T-helper 2 cell treated with Interferon-gamma antibody and Interleukin-4, amounts not matched to agents 5 μg/mL and 100 μg/mL, for 36 hours (primary cell): Measurements from ENCODE around the gene ITPR1.

ENCODE experiments used
- DNase-seq: peaks from one replicate; pipeline ENCODE4 v3.0.0; 2021; ENCODE audit warnings: low spot score
- H3K27ac Mint-ChIP-seq: one replicate; pipeline ENCODE4 v1.8.0; 2021; ENCODE audit warnings: mild to moderate bottlenecking, mixed read lengths
- H3K27me3 Mint-ChIP-seq: one replicate; pipeline ENCODE4 v1.8.0; 2021; ENCODE audit warnings: low read depth, mixed read lengths
- H3K36me3 Mint-ChIP-seq: one replicate; pipeline ENCODE4 v1.8.0; 2021; ENCODE audit warnings: low read depth, mixed read lengths
- H3K4me1 Mint-ChIP-seq: one replicate; pipeline ENCODE4 v1.8.0; 2021; ENCODE audit warnings: low read depth, mixed read lengths
- H3K4me3 Mint-ChIP-seq: one replicate; pipeline ENCODE4 v1.8.0; 2022; ENCODE audit warnings: mild to moderate bottlenecking, moderate library complexity, mixed read lengths
- H3K9me3 Mint-ChIP-seq: one replicate; pipeline ENCODE4 v1.8.0; 2021; ENCODE audit warnings: mixed read lengths

The ITPR1 gene

DNA sequence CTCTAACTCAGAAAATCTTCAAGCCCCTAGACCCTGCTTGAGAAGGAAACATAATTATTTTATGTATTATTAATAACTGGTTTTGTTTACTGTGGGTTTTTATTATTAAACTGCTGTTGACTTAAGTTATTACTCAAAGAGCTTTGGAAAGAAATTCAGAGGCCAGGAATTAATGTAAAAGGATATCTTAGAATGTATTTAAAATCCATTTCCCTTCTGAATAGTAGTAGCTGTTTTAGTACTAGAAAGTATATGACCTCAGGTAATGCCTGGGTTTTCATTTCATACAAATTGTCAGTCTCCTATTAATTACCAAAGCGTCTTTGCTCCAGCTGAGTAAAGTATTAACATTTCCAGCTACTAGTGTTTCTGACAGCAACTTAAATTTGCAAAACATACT, 223.1 kb downstream of the ITPR1 start:
- Mint-ChIP-seq H3K36me3 (peaks cover 13% of the 10 kb centered on the region), H3K4me3 (no peak overlapping the region), H3K27ac (no peak overlapping the region)

DNA sequence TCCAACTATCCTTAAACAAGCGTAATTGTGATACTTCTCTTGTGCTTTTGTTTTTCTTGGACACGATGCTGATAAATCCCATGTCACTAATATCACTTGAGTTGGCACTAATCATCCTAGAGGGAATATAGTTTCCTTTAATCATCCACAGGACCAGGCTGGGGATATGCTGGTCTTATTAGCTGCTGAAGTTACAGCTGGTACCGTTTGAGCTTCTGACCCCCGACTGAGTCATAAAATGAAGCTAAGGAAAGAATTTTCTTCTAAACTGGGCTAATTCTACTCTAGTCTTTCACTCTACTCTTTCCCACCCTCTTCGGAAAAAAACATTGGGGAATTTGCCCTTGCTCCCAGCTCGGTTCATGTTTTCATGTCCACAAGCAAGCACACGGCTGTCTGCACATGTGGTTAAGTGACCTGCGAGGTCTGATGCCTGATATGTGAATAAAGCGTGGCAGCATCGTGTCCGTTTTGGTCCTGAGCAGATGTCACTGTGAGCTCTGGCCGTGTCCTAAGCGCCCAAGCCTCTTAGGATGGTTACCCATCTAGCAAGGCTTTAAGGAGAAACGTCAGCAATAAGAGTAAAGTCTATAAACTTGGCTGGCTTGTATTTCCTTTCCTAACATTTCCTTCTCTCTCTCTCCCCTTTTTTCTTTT, 223.7 kb downstream of the ITPR1 start:
- Mint-ChIP-seq H3K27me3 (no peaks in the 10 kb centered on the region), H3K27ac (no peak overlapping the region), H3K36me3 (peaks cover 10% of the 10 kb centered on the region), H3K4me1 (peaks cover 21% of the 10 kb centered on the region), H3K9me3 (no peaks in the 10 kb centered on the region), H3K4me3 (no peak overlapping the region)
- no peak for DNase-seq

More for the DNA sequence above, 223.1 kb downstream of the ITPR1 start:
- H3K4me1 Mint-ChIP-seq = peaks cover 19% of the 10 kb centered on the region
- no peak for DNase-seq
- H3K9me3 Mint-ChIP-seq = no peaks in the 10 kb centered on the region
- H3K27me3 Mint-ChIP-seq = no peaks in the 10 kb centered on the region

DNA sequence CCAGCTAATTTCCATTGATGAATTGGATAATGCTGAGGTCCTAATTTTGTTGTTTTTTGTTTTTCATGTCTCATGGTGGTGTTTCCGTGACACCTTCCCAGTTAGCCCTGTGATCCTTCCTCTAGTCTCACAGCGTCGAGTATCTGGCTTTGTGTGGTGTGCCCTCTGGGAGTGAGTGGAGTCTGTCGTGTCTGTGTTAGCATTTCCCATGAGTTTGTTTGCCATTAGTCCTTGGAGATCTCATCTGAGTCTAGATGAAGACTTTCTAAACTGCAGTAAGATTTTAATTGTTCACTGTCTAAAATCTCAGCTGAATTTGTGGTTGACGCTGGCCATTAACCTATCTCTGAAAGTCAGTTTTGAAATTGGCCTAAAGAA, 224.2 kb downstream of the ITPR1 start:
- Mint-ChIP-seq H3K4me3 (no peak overlapping the region), H3K27ac (no peak overlapping the region), H3K36me3 (peaks cover 10% of the 10 kb centered on the region), H3K4me1 (peaks cover 22% of the 10 kb centered on the region), H3K9me3 (no peaks in the 10 kb centered on the region), H3K27me3 (no peaks in the 10 kb centered on the region)
- DNase-seq = no peak

DNA sequence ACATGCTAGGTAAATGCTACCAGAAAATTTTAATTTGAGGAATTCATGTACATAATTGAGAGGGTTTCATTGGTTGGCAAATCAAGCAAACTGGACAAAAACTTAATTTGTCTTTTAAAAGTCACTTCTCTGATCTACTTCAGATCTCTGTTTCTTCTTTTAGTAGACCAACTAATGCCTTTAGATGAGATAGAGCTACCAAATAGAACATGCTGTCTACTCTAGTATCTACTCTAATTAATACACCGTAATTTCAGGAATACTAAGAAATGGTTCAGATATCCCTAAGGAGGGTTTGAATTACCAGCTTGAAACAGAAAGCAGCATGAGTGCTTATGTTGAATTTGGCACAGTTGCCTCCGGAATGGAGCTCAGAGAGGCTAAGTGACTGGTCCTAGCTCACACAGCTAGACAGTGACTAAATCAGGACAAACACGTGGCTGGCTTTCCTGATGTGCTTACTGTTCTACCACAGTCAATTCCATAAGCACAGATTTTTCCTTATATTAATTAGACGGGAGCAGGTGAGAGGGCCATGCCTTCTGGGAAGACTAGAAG, 225.1 kb downstream of the ITPR1 start:
- Mint-ChIP-seq H3K4me1 (peaks cover 25% of the 10 kb centered on the region), H3K27me3 (no peaks in the 10 kb centered on the region), H3K27ac (no peak overlapping the region), H3K9me3 (no peaks in the 10 kb centered on the region), H3K36me3 (peaks cover 10% of the 10 kb centered on the region), H3K4me3 (no peak overlapping the region)
- no peak for DNase-seq

DNA sequence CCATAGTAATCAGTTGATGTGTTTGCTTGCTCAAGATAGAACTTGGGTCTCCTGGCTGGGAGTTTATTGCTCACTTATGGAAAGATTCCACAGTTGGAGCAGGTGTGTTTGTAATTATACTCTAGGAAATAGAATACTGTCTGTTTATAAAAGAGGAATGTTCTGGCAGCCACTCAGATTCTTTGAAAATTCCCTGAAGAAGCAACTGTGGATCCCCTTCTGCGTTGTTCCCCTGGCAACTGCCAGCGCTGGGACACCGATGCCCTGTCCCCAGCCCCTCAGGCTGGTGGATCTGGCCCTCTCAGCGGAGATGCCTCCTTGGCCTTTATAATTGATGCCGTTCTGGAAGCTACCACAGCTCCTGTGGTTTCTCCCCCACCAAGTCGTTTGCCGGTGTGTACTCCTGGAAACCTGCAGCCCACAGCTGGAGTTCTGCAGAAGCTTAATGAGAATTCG, 225.9 kb downstream of the ITPR1 start:
- H3K27ac Mint-ChIP-seq = no peak overlapping the region
- no peaks in the 10 kb centered on the region for H3K9me3 Mint-ChIP-seq
- peaks cover 32% of the 10 kb centered on the region for H3K4me1 Mint-ChIP-seq
- no peak for DNase-seq
- H3K36me3 Mint-ChIP-seq = peaks cover 13% of the 10 kb centered on the region
- H3K27me3 Mint-ChIP-seq = no peaks in the 10 kb centered on the region
- no peak overlapping the region for H3K4me3 Mint-ChIP-seq

DNA sequence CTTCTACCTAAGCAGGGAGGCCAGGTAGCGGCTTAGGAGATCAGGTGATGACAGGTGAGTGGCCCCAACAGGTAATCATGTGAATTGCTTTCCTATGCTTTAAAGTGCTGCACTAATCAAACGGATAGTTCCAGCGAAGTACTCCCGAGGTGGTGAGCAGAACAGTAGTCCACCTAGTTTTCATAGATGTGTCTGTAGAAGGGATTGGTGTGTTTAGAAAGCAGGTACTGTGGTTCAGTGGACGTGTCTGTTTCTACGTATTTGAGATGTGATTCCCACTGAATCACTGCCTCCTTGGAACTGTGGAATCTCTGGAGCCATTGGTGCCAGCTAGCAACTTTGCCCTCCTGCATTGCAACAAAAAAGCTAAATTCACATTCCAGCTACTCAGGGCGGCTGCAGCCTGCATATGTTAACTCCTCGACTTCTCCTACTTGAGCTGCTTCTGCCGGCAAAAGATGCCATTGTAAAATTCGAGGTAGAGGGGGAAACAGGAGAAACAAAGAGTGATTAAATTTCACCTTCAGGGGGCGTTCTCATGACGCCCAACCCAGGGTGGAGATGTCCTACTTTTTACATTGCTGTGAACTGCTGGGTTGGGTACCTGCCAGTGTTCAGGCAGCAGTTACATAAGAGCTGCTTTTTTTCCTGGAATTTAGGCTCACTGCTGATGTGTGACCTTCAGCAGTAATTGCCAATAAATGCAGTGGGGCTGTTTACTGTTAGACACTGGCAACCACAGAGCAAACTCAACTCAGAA, 227.3 kb downstream of the ITPR1 start:
- no peak for DNase-seq
- Mint-ChIP-seq H3K4me1 (peaks cover 40% of the 10 kb centered on the region), H3K27me3 (no peaks in the 10 kb centered on the region), H3K36me3 (peaks cover 7% of the 10 kb centered on the region), H3K27ac (no peak overlapping the region), H3K4me3 (no peak overlapping the region), H3K9me3 (no peaks in the 10 kb centered on the region)

DNA sequence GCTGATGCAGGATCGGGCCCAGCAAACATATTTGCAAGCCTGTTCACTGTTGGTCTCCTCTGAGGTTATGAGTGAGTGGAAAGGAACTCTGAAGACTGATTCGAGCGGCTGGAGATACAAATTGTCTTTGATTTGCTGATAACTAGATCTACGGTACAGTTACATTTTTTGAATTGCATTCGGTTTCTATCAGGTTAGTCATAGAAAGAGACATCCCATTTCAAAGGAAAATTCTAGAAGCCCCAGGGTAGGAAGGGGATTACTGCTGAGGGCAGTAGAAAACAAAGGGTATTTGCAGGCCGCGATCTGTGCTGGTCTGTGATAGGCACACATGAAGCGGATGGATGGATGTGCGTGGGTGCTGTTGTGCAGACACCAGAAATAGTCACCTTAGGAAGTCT, 228.4 kb downstream of the ITPR1 start:
- no peaks in the 10 kb centered on the region for H3K27me3 Mint-ChIP-seq
- peak overlapping the region; percentile 64 for H3K27ac Mint-ChIP-seq
- H3K9me3 Mint-ChIP-seq = no peaks in the 10 kb centered on the region
- H3K36me3 Mint-ChIP-seq = peaks cover 9% of the 10 kb centered on the region
- H3K4me1 Mint-ChIP-seq = peaks cover 41% of the 10 kb centered on the region
- no peak for DNase-seq
- no peak overlapping the region for H3K4me3 Mint-ChIP-seq

DNA sequence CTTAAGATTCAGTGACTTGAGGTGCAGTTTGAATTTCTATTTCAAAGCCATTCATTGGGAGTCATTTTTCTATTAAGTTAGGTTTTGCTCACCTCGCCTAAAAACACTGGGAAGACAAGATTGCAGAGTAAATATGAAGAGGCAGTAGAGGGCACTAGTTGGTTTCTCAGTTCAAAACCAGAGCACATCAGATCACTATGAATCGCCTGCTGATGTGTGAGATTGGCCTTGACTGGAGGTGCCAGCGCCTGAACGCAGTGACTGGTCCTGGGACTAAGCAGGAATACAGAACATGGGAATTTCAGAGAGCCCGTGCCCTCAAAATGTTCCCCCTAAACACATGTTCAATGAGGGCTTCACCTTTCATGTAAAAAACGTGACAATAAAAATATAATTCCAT, 229.0 kb downstream of the ITPR1 start:
- no peaks in the 10 kb centered on the region for H3K27me3 Mint-ChIP-seq
- peak overlapping the region; percentile 64 for H3K27ac Mint-ChIP-seq
- peaks cover 42% of the 10 kb centered on the region for H3K4me1 Mint-ChIP-seq
- no peak overlapping the region for H3K4me3 Mint-ChIP-seq
- H3K36me3 Mint-ChIP-seq = peaks cover 13% of the 10 kb centered on the region
- no peak for DNase-seq
- H3K9me3 Mint-ChIP-seq = no peaks in the 10 kb centered on the region

DNA sequence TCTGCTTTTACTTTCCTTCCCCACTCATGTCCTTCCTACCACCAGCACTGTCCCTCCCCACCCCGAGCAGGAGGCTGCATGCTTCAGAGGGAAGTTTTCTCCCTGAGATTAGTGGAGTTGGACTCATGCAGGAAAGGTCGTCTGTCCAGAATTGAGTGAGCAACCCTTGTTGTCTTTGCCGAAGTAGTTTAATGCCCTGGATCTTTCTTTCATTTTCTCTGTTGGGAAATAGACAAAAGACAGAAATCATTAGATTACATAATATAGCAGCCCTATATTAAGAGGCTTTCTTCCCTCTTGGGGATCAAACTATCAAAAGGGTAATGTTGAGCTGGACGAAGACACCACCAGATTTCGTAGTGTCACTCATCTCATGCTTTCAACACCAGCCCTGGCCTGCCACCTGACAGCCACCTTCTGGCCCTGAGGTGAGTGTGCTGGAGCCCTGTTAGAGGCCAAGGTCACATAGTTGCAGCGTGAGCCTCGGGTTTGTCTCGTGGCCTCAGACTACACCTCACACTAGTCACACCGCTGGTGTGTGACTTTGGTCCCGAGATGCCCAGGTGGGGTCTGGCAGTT, 231.0 kb downstream of the ITPR1 start:
- Mint-ChIP-seq H3K9me3 (no peaks in the 10 kb centered on the region), H3K27me3 (no peaks in the 10 kb centered on the region), H3K36me3 (peaks cover 17% of the 10 kb centered on the region), H3K27ac (no peak overlapping the region), H3K4me1 (peaks cover 49% of the 10 kb centered on the region), H3K4me3 (peak overlapping the region; percentile 4)
- no peak for DNase-seq

DNA sequence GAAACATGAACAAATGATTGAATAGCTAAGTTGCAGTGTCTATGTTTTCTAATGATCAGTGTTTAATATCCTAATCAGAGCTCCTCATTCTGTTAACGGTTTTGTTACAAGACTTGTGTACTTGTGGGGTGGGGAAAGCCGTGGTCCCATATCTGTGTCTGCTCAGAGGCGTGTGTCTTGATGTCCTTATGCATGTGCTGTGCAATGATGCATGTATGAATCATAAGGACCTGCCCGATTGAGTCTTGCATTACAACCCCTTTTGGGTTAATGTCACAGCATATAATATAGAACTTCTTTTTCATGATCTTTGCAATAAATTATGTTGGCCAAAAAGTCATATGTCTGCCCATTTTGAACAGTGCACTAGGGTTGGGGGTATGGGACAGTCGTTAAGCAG, 233.4 kb downstream of the ITPR1 start:
- Mint-ChIP-seq H3K36me3 (peaks cover 22% of the 10 kb centered on the region), H3K4me3 (no peak overlapping the region), H3K9me3 (no peaks in the 10 kb centered on the region), H3K27ac (no peak overlapping the region), H3K4me1 (peaks cover 42% of the 10 kb centered on the region), H3K27me3 (no peaks in the 10 kb centered on the region)
- no peak for DNase-seq

DNA sequence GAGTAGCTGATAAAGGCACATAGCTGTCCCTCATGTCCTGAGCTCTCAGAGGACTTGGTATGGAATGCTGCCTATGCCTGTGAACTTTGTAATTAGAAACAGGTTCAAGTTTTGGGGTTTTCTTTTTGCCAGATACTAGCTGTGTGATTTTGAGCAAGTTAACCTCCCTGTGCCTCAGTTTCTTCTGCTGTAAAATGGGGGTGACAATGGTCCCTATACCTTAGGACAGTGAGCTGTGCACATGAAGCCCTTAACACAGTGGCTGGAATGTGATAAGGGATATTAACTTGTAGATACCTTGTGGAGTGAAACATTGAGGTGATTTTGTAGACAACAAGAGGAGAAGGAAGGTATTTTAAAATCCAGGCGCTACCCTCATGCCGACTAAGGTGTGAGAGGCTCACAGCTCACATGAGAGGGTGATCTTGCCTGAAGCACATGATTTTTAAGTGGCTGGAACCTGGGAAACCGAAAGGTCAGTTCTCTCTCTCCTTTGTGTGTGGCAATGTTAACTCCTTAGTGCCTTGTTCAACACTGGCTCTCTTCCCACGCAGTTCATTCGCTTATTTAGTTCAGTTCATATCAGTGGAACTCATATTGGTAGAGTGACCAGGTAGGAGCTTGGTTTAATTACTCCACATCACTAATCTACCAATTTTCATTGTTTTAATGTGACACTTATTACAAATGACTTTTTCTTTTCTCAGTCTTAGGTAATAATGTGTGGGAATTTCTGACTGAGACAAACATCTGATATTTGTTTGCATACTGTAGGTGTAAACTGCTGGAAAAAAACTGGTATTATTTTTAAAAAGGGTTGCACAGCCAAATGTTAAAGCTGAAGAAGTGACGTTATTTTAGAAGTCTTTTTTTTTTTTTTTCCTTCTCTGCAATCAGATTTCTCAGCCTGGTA, 236.2 kb downstream of the ITPR1 start:
- peaks cover 32% of the 10 kb centered on the region for H3K36me3 Mint-ChIP-seq
- no peak overlapping the region for H3K4me3 Mint-ChIP-seq
- peaks cover 37% of the 10 kb centered on the region for H3K4me1 Mint-ChIP-seq
- no peak for DNase-seq
- no peak overlapping the region for H3K27ac Mint-ChIP-seq
- no peaks in the 10 kb centered on the region for H3K9me3 Mint-ChIP-seq
- no peaks in the 10 kb centered on the region for H3K27me3 Mint-ChIP-seq

DNA sequence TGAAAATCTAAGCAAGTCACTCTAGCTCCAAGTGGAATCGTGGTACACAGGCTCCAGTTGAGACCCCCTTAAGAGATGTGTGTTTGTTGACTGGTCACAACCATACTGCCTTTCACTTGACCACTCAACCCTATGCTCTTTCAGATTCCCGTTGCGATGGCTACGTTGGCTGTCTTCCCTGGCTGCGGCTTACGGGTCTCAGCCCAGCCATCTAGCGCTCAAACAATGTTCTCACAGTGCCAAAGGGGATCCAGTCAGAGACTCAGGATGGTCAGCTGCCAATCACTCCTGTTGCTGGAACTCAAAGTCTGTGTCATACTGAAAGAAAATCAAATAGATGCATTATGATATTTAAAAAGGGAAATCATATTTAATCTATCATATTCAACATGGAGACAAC, 237.6 kb downstream of the ITPR1 start:
- Mint-ChIP-seq H3K36me3 (peaks cover 42% of the 10 kb centered on the region), H3K27me3 (no peaks in the 10 kb centered on the region), H3K4me3 (no peak overlapping the region), H3K9me3 (no peaks in the 10 kb centered on the region), H3K27ac (no peak overlapping the region), H3K4me1 (peaks cover 42% of the 10 kb centered on the region)
- no peak for DNase-seq

DNA sequence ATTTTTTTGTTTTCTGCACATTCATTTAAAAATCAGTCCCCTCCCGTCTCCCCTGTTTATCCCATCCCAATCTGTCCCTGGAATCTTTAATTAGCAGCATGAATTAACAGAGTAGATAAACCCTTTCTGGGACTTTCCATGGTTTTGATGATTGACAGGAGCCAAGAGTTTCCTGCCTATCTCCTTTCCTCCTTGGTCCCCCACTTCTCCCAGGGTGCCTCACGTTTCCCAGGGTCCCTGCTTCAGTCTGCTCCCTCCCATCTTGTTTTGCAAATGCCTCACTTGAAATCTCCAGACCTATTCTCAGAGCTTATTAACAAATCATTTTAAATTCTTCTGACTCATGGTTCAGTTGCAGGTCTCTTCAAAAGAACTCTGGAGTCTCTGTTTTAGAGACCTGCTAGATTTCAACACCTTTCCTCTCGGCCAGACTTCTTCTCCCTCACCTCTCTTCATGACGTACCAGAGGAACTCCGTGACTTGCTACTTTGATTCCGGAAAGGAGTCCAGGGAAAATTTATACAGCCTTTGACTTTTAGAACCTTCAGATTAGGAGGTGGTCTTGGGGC, 238.5 kb downstream of the ITPR1 start:
- H3K4me3 Mint-ChIP-seq = no peak overlapping the region
- peaks cover 49% of the 10 kb centered on the region for H3K4me1 Mint-ChIP-seq
- no peaks in the 10 kb centered on the region for H3K27me3 Mint-ChIP-seq
- H3K27ac Mint-ChIP-seq = no peak overlapping the region
- peaks cover 49% of the 10 kb centered on the region for H3K36me3 Mint-ChIP-seq
- H3K9me3 Mint-ChIP-seq = no peaks in the 10 kb centered on the region
- DNase-seq = no peak
